Measurements from ENCODE around the gene HIRA.
A peak's percentile ranks its signal among the peaks of the same experiment; 100 is the strongest.

Gene HIRA, protein sequence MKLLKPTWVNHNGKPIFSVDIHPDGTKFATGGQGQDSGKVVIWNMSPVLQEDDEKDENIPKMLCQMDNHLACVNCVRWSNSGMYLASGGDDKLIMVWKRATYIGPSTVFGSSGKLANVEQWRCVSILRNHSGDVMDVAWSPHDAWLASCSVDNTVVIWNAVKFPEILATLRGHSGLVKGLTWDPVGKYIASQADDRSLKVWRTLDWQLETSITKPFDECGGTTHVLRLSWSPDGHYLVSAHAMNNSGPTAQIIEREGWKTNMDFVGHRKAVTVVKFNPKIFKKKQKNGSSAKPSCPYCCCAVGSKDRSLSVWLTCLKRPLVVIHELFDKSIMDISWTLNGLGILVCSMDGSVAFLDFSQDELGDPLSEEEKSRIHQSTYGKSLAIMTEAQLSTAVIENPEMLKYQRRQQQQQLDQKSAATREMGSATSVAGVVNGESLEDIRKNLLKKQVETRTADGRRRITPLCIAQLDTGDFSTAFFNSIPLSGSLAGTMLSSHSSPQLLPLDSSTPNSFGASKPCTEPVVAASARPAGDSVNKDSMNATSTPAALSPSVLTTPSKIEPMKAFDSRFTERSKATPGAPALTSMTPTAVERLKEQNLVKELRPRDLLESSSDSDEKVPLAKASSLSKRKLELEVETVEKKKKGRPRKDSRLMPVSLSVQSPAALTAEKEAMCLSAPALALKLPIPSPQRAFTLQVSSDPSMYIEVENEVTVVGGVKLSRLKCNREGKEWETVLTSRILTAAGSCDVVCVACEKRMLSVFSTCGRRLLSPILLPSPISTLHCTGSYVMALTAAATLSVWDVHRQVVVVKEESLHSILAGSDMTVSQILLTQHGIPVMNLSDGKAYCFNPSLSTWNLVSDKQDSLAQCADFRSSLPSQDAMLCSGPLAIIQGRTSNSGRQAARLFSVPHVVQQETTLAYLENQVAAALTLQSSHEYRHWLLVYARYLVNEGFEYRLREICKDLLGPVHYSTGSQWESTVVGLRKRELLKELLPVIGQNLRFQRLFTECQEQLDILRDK

DNA sequence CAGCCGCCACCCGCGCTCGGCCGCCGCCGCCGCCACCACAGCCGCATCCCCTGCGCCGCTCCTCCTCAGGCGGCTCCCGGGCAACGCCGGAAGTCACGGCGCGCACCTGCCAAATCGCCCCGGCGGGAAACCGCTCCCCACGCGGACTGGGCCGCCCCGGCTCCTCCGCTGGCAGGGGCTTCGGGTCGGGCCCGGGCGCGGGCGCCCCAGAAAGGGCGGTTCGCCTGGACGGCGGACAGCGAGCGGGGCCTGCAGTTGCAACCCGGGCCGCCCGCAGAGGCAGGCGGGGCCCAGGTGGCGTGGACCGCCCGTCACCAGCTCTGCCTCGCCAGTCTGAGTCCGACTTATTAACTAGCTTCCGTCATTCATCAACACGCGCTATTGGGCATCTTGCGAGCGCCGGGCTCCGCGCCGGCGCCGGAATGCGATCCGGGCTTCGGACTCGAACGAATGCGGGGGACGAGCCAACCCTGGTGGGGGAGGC is at the start of gene HIRA:
TSS of gene HIRA (minus strand) at position 85 of the 484 bp plus-strand sequence. CDS start 257 bp downstream, outside the sequence.
- peak; percentile 75 to 76 for DNase-seq (ENCODE audit: low read depth in 2 of 2)

DNA sequence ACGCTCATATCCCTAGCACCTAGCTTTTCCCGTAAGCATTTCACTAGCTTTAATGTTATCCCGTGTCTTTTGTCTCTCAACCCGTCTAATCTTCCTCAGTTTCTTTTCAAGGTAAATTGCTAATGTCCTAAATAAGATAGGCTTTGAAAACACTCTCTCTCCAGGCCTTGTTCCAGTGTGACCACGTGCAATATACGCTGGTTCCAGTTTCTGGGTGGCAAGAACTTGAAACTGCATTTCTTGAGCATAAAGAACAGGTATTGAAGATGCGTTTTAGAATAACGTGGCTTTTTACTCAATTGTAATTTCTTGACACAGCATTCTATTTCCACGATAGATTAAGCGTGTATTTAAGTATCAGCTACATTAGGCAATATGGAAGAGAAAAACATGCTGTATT is 49.3 kb upstream of the HIRA start:
- no peak for DNase-seq (ENCODE audit: low read depth in 2 of 2)

DNA sequence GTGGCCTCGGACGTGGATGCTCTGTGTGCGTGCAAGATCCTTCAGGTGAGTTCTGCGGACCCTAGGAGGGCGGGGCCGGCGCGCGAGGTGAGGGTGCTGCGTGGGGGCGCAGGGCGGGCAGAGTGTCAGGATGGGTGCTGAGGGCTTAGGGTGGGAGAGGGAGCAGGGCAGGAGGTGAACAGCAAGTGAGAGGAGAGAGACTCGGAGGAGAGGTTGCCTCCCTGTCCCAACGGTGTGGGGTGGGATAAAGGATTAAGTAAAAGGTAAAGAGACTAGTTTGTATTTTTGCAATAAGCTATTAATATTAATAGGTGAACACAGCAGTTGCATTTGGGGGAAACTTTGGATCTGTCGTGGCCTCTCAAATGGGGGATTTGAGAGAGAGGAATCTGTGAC is 48.6 kb upstream of the HIRA start:
- no peak for DNase-seq (ENCODE audit: low read depth in 2 of 2)

DNA sequence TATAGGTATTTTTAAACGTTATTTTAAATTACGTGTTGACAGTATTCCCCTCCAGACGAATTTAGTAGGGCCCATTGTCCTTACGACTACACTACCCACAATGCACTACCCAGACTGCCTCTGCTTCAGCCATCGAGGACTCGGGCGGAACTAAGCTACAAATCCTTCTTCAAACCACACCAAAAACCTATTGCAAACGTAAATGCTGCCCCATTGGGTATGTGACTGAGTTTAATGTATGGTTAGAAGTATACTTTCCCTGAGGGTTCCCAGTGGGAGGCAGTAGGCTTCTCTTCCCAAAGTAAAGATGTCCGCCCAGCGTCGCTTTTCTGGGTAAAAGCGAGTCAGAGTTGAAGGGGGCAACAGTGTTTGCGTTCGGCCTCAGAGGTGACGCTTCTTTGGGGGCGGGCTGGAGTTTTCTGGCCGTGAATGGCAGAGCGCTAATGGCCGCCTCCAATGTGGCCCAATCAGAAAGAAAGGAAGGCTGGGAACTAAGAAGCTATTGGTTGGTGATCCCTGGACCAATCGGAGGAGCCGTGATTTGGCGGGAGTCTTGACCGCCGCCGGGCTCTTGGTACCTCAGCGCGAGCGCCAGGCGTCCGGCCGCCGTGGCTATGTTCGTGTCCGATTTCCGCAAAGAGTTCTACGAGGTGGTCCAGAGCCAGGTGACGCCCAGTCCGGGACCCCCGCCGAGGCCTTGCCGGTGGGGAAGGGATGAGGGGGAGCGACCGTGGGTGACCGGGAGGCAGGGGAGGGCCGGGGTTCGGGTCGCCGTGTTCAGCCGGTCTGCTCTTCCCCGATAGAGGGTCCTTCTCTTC is 48.0 kb upstream of the HIRA start, which contains the start of gene CDC45:
TSS of gene CDC45 (plus strand) at position 566 of the 818 bp plus-strand sequence. CDS start at position 615, 49 bp downstream.
- peak; percentile 85 to 90 for DNase-seq (ENCODE audit: low read depth in 2 of 2)

DNA sequence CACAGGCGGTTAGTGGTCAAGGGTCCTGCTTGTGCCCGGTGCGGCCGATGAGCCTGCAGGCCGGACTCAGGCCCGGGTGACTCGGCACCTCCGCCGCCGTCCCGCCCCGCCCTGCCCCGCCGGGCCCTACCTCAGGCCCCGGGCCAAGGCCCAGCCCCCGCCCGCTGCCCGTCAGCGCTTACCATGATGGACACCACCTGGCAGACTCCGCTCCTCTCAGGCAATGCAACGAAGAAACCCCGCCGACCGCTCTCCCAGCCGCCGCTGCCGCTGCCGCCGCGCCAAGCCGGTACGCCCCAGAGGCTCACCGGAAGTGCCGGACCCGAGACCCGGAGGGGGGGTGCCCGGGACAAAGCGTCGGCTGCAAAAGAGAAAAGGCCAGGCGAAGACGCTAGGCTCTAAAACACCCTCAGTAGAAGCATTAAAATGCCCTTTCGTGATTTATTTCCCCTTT is 47.4 kb upstream of the HIRA start, which contains the start of gene UFD1:
TSS of gene UFD1 (minus strand) at position 293 of the 454 bp plus-strand sequence. CDS start at position 185, 108 bp downstream.
- DNase-seq (ENCODE audit: low read depth in 2 of 2), result peak; percentile 65 to 72

DNA sequence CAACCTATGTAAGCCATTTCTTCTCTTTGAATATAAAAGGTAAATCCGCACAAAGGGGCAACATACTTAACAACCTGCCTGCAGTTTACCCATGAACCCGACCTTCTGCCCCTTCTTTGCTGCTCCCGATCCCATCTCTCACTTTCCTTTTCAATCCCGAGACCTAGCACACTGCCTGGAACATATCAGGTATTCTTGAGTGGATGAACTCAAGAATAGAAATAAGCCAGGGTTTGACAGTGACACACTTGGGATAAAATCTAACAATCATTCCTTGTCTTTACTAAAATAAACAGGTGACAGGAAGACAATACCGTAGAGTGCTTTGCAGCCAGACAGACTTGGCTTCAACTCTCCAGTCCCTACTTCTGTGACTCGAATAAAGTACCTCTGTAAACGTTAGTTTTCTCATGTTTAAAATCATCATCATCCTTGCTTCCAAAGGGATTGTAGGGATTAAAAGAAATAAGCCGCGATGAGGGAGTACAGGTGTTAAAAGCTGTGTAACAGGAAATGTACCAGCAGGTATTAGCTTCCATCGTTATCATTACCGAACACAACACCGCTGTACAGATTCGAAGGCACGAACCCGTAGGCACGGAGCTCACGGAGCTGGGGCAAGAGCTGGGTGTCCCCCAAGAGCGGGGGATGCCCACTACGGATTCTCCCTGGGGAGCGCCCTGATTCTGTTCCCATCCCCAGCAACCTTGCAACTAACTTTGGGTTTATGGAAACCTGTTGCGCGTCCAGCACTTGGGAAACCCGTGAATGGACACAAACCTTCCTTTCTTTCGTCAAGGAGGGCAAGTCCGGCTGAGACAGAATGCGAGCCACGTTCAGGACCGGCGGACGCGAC is 46.7 kb upstream of the HIRA start:
- DNase-seq (ENCODE audit: low read depth in 2 of 2), result no peak

DNA sequence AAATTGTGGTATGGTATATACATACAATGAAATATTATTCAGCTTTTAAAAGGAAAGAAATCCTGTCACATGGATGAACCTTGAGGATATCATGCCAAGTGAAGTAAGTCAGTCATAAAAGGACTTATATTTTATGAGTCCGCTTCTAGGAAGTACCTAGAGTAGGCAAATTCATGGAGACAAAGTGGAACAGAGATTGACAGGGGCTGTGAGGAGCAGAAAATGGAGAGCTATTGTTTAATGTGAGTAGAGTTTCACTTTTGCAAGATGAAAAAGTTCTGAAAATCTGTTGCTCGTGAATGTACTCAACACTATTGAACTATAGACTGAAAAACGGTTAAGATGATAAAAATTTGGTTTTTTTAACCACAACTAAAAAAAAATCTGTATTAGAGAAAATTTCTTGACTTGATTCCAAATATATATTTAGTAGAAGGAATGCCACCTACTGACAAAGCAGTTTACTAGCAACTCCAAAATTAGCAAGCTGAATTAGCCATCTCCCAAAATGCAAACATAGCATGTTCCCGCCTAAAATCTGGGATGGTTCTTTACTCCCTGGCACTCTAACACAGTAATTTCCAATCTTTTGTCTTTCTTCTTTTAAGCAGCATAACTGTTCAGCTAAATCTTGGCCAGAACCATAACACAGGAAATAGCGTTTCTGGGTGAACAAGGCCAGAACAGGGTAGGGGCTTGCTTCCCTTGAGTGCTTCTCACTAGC is 46.0 kb upstream of the HIRA start:
- DNase-seq (ENCODE audit: low read depth in 2 of 2), result no peak

DNA sequence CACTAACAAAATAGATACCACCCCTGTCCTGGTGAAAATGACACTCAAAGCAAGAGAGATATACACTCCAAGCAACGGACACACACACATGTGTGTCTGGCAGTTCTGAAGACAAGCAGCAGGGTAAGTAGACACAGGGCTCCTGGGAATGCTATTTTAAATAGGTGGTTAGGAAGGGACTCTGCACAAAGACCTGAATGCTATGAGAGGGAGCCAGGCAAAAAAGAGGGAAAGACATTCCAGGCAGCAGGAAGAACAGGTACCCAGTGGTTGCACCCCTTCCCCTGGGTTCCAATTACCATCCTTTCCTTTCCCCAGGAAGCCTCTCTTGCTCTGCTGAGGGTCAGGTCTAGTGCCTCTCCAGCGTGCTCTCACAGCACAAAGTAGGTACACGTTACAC is 44.5 kb upstream of the HIRA start:
- no peak for DNase-seq (ENCODE audit: low read depth in 2 of 2)

DNA sequence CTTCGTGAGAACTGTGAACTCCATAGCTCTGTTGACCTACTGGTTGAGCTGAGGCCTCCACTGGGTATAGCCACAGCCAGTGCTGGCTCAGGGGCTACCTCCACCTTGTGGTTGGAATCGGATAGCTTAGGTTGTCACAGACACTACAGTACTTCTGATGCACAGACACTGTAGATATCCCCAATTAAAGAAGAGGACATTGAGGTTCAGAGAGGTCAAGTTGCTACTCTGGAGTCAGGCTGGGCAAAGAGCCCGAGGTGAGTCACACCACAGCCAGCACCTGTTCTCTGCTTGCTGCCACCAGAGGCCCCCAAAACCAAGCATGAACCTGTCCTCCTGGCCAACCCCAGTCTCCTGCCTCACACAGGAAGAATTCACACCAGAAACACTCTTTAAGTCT is 42.0 kb upstream of the HIRA start:
- DNase-seq (ENCODE audit: low read depth in 2 of 2), result no peak

DNA sequence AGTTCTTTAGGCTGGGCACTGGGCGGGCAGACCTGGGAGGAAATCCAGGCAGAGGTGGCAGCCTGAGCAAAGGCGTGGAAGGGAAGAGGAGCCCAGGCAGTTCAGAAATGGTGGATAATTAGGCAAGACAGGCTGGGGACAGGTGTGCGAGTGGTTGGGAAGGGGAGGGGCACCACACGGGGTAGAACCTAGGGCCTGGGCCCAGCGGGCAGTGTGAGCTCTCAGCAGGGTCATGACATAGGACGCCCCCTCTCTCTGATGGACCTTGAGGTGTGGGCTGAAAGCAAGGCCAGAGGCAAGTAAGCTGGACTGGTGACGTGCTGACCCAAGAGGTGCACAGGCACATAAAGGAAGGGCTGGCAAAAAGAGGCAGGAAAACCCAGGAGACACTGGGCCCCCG is 40.7 kb upstream of the HIRA start:
- DNase-seq (ENCODE audit: low read depth in 2 of 2), result no peak

DNA sequence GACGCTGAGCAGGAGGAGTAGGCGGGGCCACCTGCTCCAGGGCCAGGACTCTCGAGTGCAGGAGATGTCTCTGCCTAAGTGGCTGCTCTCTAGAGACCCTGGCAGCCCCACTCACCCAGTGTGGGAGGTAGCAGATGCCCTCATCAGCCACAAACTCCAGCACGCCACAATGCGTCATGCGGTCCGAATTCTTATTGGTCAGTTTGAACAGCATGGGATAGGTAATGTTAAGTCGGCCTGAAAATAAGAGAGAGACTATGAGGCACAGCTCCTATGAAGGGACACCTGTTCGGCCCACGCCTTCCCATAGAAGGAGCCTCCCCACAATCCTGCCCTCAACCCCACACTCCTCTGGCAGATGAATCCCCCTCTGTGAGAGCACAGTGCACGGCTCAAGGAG is 40.0 kb upstream of the HIRA start:
- no peak for DNase-seq (ENCODE audit: low read depth in 2 of 2)

DNA sequence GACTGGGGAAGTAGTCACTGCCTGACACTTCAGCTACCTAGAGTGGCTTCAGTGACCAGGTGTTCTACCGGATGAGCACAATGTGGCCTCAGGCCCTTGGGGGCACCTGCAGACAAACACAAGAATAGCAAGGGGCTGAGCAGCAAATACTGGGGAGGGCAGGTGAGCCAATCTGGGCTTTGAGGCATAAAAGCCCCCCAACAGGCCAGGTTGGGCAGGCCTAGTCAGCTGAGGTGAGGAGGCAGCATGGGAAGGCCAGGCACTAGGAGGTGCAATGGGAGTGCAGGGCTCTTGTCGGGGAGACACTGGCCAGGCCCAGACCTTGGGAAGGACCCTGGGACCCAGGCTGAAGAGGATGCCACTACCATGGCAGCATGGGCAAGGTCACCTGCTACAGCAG is 38.5 kb upstream of the HIRA start:
- no peak for DNase-seq (ENCODE audit: low read depth in 2 of 2)

DNA sequence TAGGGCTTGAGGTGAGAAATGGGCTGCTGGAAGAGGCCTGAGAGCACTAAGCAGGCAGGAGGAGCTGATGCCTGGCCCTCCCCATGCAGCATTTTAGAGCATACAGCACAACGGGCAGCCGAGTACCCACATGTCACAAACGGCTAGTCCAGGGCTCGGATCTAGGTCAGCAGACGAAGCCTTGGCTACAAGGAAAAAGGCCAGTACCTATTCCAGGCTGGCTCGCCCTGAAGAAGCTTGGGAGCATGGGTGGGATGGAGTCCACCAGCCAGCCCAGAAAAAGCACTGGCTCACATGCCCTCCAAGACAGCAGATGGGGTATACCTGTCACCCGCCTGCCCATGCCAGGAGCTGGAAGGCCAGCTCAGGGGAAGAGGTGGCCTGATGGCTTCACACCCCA is 37.9 kb upstream of the HIRA start:
- DNase-seq (ENCODE audit: low read depth in 2 of 2), result no peak

DNA sequence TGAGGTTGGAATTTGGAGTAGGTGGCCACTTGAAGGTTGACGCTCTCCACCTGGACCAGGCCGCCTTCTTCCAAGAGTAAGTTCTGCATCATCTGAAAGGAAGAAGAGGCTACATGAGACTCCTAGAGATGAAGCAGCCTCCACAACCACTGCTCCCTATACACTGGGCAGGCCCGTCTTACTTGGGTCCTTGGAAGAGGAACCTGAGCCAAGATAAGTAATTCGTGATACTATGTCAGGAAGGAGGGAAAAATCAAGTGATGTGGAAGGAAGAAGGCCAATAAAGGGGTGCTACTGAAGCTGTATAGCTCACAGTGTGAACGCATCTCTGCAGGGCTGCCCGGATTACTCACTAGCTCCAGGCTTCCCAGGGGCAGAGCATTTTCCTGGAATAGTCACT is 36.4 kb upstream of the HIRA start:
- no peak for DNase-seq (ENCODE audit: low read depth in 2 of 2)

DNA sequence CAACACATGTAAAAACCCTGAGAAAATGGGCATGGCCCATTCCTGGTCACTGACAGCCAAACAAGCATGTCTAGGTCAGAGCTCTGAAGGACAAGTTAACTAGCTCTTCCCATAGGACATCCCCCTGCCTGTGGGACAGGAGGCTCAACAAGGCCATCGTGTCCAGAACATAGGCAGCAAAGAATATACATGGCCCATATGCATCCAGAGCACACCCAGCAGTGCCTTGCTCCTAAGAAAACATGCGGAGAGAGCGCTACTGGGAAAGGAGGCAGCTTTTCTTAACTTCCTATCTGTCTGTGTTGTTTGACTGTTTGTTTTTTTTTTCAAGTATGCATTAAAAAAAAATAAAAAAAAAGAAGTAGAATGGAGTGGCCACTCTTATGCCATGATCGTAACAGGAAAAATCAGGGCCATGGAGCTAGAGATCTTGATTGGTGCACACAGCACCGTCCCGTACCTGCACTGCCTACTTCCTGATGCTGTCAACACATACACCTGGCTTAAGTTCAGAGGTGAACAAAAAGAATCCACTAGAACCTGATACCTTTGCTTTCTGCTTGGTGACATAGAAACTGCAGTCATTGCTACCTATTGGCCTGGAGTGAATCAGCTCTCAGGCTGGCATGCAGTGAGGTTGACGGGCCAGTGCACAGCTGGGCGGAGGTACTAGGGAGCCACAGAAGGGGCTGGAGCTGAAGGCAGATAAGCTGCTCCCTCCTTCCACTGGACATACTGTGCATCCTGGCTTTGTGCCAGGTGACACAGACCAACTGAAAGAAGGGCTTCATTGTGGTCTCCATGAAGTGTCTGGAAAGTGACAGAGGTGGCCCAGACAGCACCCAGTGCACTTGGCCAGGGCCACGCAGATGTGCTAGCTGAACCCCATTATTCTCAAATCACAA is 35.6 kb upstream of the HIRA start:
- DNase-seq (ENCODE audit: low read depth in 2 of 2), result no peak

DNA sequence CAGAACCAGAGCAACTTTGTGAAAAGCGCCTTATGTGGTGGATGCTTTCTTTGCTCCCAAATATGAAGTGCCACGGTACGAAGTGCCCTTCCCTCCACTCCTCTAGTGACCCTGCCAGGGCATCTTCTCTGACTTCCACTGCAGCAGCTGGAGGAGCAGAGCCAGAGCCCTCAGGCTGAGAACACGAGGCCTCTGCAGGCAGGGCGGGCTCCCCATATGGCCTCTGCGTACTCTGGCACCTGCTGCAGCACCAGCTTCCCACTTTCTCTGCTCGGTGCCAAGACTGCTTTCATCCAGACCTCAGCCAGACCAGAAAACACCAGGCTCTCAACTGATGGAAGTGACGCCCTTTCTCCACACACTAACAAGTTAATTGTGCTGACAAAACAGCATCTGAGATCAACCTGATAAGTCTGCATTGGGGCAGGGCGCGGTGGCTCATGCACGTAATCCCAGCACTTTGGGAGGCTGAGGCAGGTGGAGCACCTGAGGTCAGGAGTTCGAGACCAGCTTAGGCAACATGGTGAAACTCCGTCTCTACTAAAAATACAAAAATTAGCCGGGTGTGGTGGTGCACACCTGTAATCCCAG is 34.7 kb upstream of the HIRA start:
- DNase-seq (ENCODE audit: low read depth in 2 of 2), result no peak

DNA sequence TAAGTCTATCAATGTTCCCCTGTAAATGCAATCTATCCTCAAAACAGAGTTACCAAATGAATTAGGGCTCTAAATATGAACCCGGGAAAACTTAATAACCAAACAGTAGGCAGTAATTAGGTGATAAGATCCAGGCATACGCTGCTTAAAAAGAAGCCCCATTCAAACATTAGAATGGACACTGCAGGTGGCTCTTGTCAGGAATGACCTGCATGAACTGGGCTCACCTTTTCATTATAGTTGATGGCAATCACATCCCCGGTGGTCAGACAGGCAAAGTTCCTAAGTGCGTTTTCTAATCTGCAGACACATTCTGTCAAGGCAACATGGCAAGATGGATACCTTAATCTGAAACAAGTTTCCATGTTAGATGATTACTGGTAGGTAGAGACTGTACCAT is 33.4 kb upstream of the HIRA start:
- no peak for DNase-seq (ENCODE audit: low read depth in 2 of 2)

DNA sequence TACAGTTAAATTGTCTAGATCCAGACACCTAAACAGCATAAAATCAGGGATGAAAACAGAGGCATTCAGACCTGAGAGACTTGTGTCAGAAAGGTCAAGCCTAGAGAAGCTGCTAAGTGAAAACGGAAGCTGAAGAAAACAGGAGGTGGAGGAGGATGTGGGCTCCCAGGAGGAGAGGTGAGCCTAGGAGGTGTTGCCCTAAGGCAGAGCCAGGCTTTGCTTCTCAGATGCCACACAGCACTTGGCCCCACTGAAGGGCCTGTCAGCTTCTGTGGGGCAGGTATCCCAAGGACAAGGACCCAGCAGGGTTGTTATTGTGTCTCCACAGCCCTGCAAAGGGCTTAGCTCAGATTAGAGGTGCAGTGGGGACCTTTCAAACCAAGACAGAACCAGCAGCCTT is 33.0 kb upstream of the HIRA start:
- DNase-seq (ENCODE audit: low read depth in 2 of 2), result no peak
